ENCODE measurements around the gene OPTC. TPM values are rescaled to one million over a fixed set of nuclear protein-coding genes. Genes with fewer than 3 reads are reported as not detected.

OPTC gene
- total RNA-seq, 1 donor from 2014 or later: not detected

Other genes starting within 250 kb of the OPTC start
- 63.5 and 64.7 TPM in 2 replicates for gene BTG2, start 188.6 kb upstream of the OPTC start, total RNA-seq
- 11.4 and 21.2 TPM in 2 replicates for gene FMOD, start 143.0 kb upstream of the OPTC start, total RNA-seq
- not detected in 2 replicates for gene PRELP, start 18.3 kb upstream of the OPTC start, total RNA-seq
- 108 and 145 TPM in 2 replicates for gene ATP2B4, start 132.7 kb downstream of the OPTC start, total RNA-seq